Astrocyte (in vitro differentiated cells and primary cell): ENCODE results near the gene LTBP2.

ENCODE experiments used
- EZH2 ChIP-seq: IDR thresholded peaks from 2 replicates; pipeline ENCODE4 v1.6.1; 2012; ENCODE audit warnings: mild to moderate bottlenecking, low read length, inconsistent platforms; ENCODE audit not compliant: insufficient read depth
- TF ChIP-seq, protein P1 (sequence below): IDR thresholded peaks from 2 replicates; pipeline ENCODE4 v1.5.1; 2011; ENCODE audit warnings: low read depth, mild to moderate bottlenecking, inconsistent platforms, low read length, moderate library complexity; ENCODE audit not compliant: insufficient read depth

DNA sequence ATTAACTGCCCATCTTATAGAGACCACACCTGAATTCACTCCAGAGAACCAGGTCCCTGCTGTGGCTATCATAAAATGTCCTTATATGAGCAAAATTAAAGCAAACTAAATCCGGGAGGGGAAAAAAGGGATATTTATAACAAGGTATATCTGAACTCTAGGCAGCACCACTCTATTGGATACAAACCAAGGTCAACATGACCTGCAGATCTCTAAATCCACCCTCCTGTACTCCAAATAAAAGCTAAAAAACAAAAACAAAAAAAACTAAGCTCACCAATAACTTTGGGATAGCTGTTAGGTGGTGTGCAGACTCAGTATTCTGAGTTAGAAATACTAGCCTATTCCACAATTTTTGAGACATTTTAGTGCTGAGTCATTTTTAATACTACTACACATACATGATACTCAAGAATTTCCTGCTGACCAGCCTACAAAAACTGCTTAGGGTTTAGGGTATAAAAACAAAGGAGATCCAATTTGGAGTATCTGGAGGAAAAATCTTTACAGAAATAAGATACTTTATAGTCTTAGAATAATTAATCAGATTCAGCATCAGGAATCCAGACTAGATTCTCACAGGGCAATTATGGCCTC lies 46.6 kb upstream of the LTBP2 start:
- TF ChIP-seq, protein P1, sequence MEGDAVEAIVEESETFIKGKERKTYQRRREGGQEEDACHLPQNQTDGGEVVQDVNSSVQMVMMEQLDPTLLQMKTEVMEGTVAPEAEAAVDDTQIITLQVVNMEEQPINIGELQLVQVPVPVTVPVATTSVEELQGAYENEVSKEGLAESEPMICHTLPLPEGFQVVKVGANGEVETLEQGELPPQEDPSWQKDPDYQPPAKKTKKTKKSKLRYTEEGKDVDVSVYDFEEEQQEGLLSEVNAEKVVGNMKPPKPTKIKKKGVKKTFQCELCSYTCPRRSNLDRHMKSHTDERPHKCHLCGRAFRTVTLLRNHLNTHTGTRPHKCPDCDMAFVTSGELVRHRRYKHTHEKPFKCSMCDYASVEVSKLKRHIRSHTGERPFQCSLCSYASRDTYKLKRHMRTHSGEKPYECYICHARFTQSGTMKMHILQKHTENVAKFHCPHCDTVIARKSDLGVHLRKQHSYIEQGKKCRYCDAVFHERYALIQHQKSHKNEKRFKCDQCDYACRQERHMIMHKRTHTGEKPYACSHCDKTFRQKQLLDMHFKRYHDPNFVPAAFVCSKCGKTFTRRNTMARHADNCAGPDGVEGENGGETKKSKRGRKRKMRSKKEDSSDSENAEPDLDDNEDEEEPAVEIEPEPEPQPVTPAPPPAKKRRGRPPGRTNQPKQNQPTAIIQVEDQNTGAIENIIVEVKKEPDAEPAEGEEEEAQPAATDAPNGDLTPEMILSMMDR, result no peak
- TF ChIP-seq EZH2, result no peak
